ENCODE data around the gene PLEKHG3.

GRCh38 chr14:64693810-64694165 lies 10.4 kb upstream of the PLEKHG3 start:
- TF ChIP-seq CTCF (IDR thresholded peaks at IDR 0.05; ENCODE audit: low read depth, low read length, poor library complexity, severe bottlenecking): no peak
- TF ChIP-seq EZH2phosphoT487 (IDR thresholded peaks at IDR 0.05; ENCODE audit: borderline replicate concordance, low read length): no peak
